PFSK-1 (cell line): ENCODE data around the gene ARHGEF37.

Experiments used
- FOXP2 ChIP-seq: optimal IDR thresholded peaks from 2 replicates; pipeline ENCODE3; 2011; ENCODE audit warnings: borderline replicate concordance, control low read depth, inconsistent platforms; ENCODE audit not compliant: insufficient read depth; ENCODE audit errors: extremely low read length, extremely low read depth
- POLR2AphosphoS5 ChIP-seq: IDR thresholded peaks from 2 replicates; pipeline ENCODE4 v1.6.1; 2012; ENCODE audit warnings: low read depth, mild to moderate bottlenecking, control low read depth, low read length, moderate library complexity
- REST ChIP-seq, 2 experiments: IDR thresholded peaks; 2 replicates each; pipeline versions ENCODE4 v1.6.1 to v1.8.0; 2011 to 2012; ENCODE audit warnings: low read depth in 2 of 2, low read length in 2 of 2, control low read depth in 1 of 2, inconsistent platforms in 1 of 2, mild to moderate bottlenecking in 1 of 2, moderate library complexity in 1 of 2; ENCODE audit not compliant: insufficient read depth in 1 of 2
- SIN3A ChIP-seq: IDR thresholded peaks from 2 replicates; pipeline ENCODE4 v1.6.1; 2012; ENCODE audit warnings: mild to moderate bottlenecking, low read length, moderate library complexity, borderline replicate concordance; ENCODE audit not compliant: insufficient read depth
- TAF1 ChIP-seq: IDR thresholded peaks from 2 replicates; pipeline ENCODE4 v1.6.1; 2012; ENCODE audit warnings: low read length, control low read depth, borderline replicate concordance; ENCODE audit not compliant: insufficient read depth

DNA sequence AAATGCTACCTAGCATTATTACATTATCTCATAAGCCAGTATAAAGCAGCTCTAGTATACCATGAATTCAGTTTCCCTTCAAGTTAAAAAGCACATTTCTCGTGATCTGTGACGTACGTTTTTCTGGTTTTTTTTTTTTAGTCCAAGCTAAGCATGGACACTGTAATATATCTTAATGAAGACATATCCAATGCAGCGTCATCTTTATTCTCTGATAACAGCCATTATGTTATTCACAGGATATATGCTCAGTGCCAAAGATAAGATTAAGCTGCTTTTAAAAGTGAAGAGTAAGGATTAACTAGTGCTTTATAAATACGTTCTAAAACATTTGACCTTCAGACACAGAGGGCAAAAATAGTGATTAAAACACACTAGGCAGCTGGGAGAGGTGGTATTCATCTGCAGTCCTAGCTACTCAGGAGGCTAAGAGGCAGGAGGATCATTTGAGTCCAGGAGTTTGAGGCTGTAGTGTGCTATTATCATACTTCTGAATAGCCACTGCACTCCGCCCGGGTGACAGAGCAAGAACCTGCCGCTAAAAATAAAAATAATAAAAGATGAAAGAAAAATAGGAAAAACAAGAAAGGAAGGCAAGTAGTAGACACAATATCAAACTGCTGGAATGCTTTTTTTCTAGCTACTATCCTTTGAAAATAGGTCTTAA, 37.8 kb upstream of the ARHGEF37 start:
- TF ChIP-seq POLR2AphosphoS5 (no peak), SIN3A (no peak), TAF1 (no peak), REST (IDR thresholded peaks at IDR 0.05; ENCODE audit: insufficient read depth in 1 of 2, low read depth in 2 of 2, low read length in 2 of 2) (no peak), FOXP2 (no peak)
